Measurements from ENCODE around the gene PRDX5. TPM values are rescaled to one million over a fixed set of nuclear protein-coding genes. Genes with fewer than 3 reads are reported as not detected.
A peak's percentile ranks its signal among the peaks of the same experiment; 100 is the strongest.

The PRDX5 gene
- total RNA-seq (2021): 381 and 441 TPM in 2 replicates
- percentile 92 among the genes with signal in this experiment for Bru-seq, nascent RNA
- percentile 96 among the genes with signal in this experiment for BruChase-seq, experiment 1, labeled RNA remaining after a 2-hour chase
- BruChase-seq, experiment 2, labeled RNA remaining after a 6-hour chase: percentile 95 among the genes with signal in this experiment
- long read RNA-seq, transcript PRDX5-203 (5 exons, 596 nt): minor isoform, 16 of 852 reads
- long read RNA-seq, transcript PRDX5-201 (6 exons, 893 nt): major isoform, 740 of 852 reads
- long read RNA-seq, transcript PRDX5-202 (4 exons, 463 nt): minor isoform, 16 of 852 reads
- long read RNA-seq, partial matches to known transcripts: 30 of 852 reads
- long read RNA-seq, other reads (novel, unspliced or antisense): 50 of 852 reads

DNA sequence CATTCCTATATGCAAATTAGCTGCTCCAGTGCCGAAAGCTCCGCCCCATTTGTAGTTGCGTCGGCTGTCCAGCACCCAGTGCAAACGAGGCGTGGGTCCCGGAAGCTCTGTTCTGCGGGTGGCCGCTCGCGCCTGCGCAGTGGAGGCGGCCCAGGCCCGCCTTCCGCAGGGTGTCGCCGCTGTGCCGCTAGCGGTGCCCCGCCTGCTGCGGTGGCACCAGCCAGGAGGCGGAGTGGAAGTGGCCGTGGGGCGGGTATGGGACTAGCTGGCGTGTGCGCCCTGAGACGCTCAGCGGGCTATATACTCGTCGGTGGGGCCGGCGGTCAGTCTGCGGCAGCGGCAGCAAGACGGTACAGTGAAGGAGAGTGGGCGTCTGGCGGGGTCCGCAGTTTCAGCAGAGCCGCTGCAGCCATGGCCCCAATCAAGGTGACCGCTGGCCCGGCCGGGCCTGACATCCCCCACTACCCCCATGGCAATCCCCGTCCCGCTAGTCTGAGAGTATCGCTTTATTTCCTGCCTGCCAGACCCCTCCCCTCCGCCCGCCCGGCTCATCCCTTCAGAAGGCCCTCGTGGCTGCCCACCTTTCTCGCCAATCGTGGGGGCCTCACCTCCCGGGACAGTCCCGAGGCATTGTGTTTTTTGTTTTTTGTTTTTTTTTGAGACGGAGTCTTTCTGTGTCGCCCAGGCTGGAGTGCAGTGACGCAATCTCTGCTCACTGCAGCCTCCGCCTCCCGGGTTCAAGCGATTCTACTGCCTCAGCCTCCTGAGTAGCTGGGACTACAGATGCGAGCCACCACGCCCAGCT is at the start of gene PRDX5:
Gene PRDX5, plus strand, starts transcription at position 161 of the 805 bp plus-strand sequence. Its CDS starts 95 bp downstream, at position 256.
- H3K4me3 ChIP-seq: peak within 1 kb of the TSS; percentile 69
- TF ChIP-seq CTCF (conservative IDR thresholded peaks at IDR 0.05) (peak; percentile 39; the same call in 1 of the 2 replicates), EZH2 (IDR thresholded peaks at IDR 0.05; ENCODE audit: low read depth) (no peak)
- no peaks in the 10 kb centered on the region for H3K9me2 ChIP-seq (ENCODE audit: insufficient read depth)
- no peaks in the 10 kb centered on the region for H3K9me3 ChIP-seq (ENCODE audit: insufficient read depth, low read depth)
- H4K20me1 ChIP-seq (ENCODE audit: insufficient read depth): peaks cover 5% of the 10 kb centered on the region; the same call in 1 of the 2 replicates
- no peaks in the 10 kb centered on the region for H3K27me3 ChIP-seq (ENCODE audit: insufficient read depth, low read depth)
- BruUV-seq (replicated peaks): no TSS peak
- H3K27ac ChIP-seq: peak within 1 kb of the TSS; percentile 87
- H3K79me2 ChIP-seq (ENCODE audit: low read depth): peaks cover 48% of the 10 kb centered on the region
- H2AFZ ChIP-seq: peak within 1 kb of the TSS; percentile 71
- H3K36me3 ChIP-seq (ENCODE audit: low read depth): peaks cover 7% of the 10 kb centered on the region; the same call in 1 of the 2 replicates
- ChIA-PET POLR2A (ENCODE audit: unreplicated experiment) (interaction anchor here (0.6 to 2.0 kb wide), 13 partner anchors 13 to 1653 kb away, joined by 3 to 38 read pairs (median 5); partner anchors contain the start of genes C11orf98, CSKMT, ESRRA and FKBP2), CTCF (interaction anchor here (0.5 to 2.7 kb wide), 22 partner anchors 13 to 425 kb away, joined by 3 to 87 read pairs (median 5); partner anchors contain the start of gene ESRRA)
- intact Hi-C loops (cut with micrococcal nuclease; ENCODE audit: unreplicated experiment): loop anchor here (1.0 to 2.0 kb wide), 7 partner anchors 13 to 335 kb away; partner anchors contain the start of genes ESRRA and FKBP2
- peak; percentile 92 to 99 for DNase-seq
- H3F3A ChIP-seq (ENCODE audit: insufficient read depth, low read depth): peaks cover 65% of the 10 kb centered on the region
- peaks cover 47% of the 10 kb centered on the region for H3K4me1 ChIP-seq (replicated peaks; ENCODE audit: insufficient read depth)
- H3K4me2 ChIP-seq: peak within 1 kb of the TSS; percentile 79

DNA sequence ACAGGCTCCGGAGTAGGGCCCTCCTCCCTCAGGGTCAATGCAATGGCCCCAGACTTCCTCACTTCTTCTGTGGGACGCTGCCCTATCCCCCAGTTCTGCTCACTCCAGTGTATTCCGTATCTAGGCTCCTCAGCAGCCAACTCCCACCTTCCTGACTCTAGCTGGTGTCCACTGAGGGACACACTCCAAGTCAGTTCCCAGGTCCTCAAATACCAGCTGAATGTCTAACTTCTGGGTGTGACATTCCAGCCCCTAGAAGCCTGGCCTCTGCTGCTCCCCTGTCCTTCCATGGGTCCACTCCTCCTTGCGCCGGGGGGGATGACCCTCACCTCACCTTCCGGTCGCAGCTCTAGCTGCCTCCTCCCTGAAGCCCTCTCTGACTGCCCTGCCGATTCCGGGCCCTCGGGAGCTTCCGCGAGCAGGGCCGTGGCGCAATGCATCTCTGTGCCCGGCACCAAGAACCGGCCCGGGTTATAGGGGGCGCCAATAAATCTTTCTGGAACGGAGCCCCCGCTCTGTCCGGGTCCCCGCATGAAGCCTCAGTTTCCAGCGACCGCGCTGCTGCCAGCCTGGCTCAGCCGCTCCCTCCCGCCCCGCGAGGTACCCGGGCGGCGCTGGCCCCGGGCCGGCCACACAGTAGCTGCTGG is 48.9 kb upstream of the PRDX5 start:
- H3K4me2 ChIP-seq: peak overlapping the region; percentile 91
- H3K27me3 ChIP-seq (ENCODE audit: insufficient read depth, low read depth): no peaks in the 10 kb centered on the region
- peak overlapping the region; percentile 78 for H2AFZ ChIP-seq
- H3K36me3 ChIP-seq (ENCODE audit: low read depth): no peaks in the 10 kb centered on the region
- intact Hi-C loops (cut with micrococcal nuclease; ENCODE audit: unreplicated experiment): no loop called here
- ChIA-PET CTCF (interaction anchor here (0.5 to 1.3 kb wide), 4 partner anchors 17 to 1064 kb away, joined by 3 to 6 read pairs (median 4); partner anchors contain the start of gene PRDX5), POLR2A (ENCODE audit: unreplicated experiment) (interaction anchor here (0.5 to 0.6 kb wide), 3 partner anchors 17 to 55 kb away, joined by 3 to 13 read pairs (median 4); partner anchors contain the start of gene FKBP2)
- peaks cover 22% of the 10 kb centered on the region for H3K79me2 ChIP-seq (ENCODE audit: low read depth)
- no peaks in the 10 kb centered on the region for H3K9me3 ChIP-seq (ENCODE audit: insufficient read depth, low read depth)
- DNase-seq: peak; percentile 67 to 78
- peak overlapping the region; percentile 63 for H3K4me3 ChIP-seq
- H3K27ac ChIP-seq: peak overlapping the region; percentile 89
- H3K4me1 ChIP-seq (replicated peaks; ENCODE audit: insufficient read depth): peaks cover 25% of the 10 kb centered on the region
- no peak for TF ChIP-seq EZH2 (IDR thresholded peaks at IDR 0.05; ENCODE audit: low read depth)
- no peak for TF ChIP-seq CTCF (conservative IDR thresholded peaks at IDR 0.05)
- peaks cover 49% of the 10 kb centered on the region for H3F3A ChIP-seq (ENCODE audit: insufficient read depth, low read depth)
- H4K20me1 ChIP-seq (ENCODE audit: insufficient read depth): no peaks in the 10 kb centered on the region
- H3K9me2 ChIP-seq (ENCODE audit: insufficient read depth): no peaks in the 10 kb centered on the region
- BruUV-seq (replicated peaks): no TSS peak

All from PC-9 (cell line).